T-helper 1 cell treated with Interleukin-12 subunit alpha and Interleukin-12 subunit beta and Interleukin-4 antibody, amounts not matched to agents 30 μg/mL and 1 μg/mL, for 36 hours (primary cell): ENCODE data around the gene RPTOR.

ENCODE experiments used
- H3K27ac Mint-ChIP-seq: one replicate; pipeline ENCODE4 v1.8.0; 2021; ENCODE audit warnings: mild to moderate bottlenecking, mixed read lengths
- H3K27me3 Mint-ChIP-seq: one replicate; pipeline ENCODE4 v1.8.0; 2021; ENCODE audit warnings: low read depth, mixed read lengths
- H3K36me3 Mint-ChIP-seq: one replicate; pipeline ENCODE4 v1.8.0; 2021; ENCODE audit warnings: low read depth, mixed read lengths
- H3K4me1 Mint-ChIP-seq: one replicate; pipeline ENCODE4 v1.8.0; 2021; ENCODE audit warnings: low read depth, mixed read lengths
- H3K4me3 Mint-ChIP-seq: one replicate; pipeline ENCODE4 v1.8.0; 2021; ENCODE audit warnings: mild to moderate bottlenecking, moderate library complexity, mixed read lengths
- H3K9me3 Mint-ChIP-seq: one replicate; pipeline ENCODE4 v1.8.0; 2021; ENCODE audit warnings: mixed read lengths

The RPTOR gene

GRCh38 chr17:80827646-80828643 is 283.3 kb downstream of the RPTOR start:
- Mint-ChIP-seq H3K4me3 (no peak overlapping the region), H3K27me3 (no peaks in the 10 kb centered on the region), H3K4me1 (peaks cover 51% of the 10 kb centered on the region), H3K36me3 (peaks cover 33% of the 10 kb centered on the region), H3K27ac (peak overlapping the region; percentile 57), H3K9me3 (no peaks in the 10 kb centered on the region)

- Mint-ChIP-seq H3K27ac (peak overlapping the region; percentile 76), H3K4me3 (no peak overlapping the region), H3K36me3 (peaks cover 30% of the 10 kb centered on the region), H3K9me3 (no peaks in the 10 kb centered on the region), H3K4me1 (peaks cover 55% of the 10 kb centered on the region), H3K27me3 (no peaks in the 10 kb centered on the region)
These were observed 284.7 kb downstream of the RPTOR start for GRCh38 chr17:80829166-80829813.

DNA sequence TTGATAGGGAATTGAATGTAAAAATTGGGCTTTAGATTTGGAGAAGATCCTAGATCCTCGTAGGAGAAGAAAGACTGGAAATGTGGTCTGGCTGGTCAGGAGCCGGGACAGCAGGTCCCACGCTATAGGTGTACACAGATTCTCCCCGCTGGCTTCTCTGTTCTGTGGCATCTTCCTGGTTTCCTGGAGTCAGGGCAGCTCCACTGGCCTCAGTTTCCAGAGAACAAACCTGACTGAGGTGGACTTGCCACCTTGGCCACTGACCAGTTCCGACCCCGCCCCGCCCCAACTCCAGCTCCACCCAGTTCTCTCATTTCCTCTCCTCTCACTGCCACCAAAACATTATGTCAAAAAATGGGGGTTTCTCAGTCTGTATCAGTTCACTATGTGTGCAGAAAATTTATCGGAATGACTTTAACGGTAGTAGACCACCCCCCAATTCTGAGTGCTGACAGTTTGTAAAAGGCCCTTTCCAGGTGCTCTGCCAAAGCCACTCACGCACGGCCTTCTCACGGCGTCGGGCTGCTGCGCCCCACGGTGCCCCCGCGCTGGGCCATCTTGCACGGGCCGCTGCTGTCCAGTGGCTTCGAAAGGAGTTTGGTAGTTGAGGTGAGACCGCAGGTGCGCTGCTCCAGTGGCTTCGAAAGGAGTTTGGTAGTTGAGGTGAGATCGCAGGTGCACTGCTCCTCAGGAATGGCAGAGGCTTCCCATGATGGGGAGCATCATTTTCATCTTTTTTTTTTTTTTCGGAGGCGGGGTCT is 285.6 kb downstream of the RPTOR start:
- no peaks in the 10 kb centered on the region for H3K9me3 Mint-ChIP-seq
- H3K27me3 Mint-ChIP-seq, result no peaks in the 10 kb centered on the region
- peak overlapping the region; percentile 76 for H3K27ac Mint-ChIP-seq
- no peak overlapping the region for H3K4me3 Mint-ChIP-seq
- H3K4me1 Mint-ChIP-seq, result peaks cover 62% of the 10 kb centered on the region
- H3K36me3 Mint-ChIP-seq, result peaks cover 30% of the 10 kb centered on the region

DNA sequence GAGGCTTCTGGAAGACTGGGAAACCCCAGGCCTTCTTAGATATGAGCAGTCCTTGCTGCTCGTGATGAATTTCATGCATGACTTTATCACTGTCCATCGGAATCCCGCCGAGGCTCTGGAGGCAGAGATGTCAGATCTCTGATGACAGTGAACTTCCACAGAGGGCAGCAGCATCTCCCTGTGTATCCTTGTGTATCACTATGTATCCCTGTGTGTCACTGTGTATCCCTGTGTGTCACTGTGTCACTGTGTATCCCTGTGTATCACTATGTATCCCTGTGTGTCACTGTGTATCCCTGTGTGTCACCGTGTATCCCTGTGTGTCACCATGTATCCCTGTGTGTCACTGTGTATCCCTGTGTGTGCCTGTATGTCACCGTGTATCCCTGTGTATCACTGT is 286.9 kb downstream of the RPTOR start:
- H3K36me3 Mint-ChIP-seq, result peaks cover 32% of the 10 kb centered on the region
- H3K27me3 Mint-ChIP-seq, result no peaks in the 10 kb centered on the region
- peak overlapping the region; percentile 79 for H3K4me3 Mint-ChIP-seq
- peaks cover 67% of the 10 kb centered on the region for H3K4me1 Mint-ChIP-seq
- H3K27ac Mint-ChIP-seq, result peak overlapping the region; percentile 94
- H3K9me3 Mint-ChIP-seq, result no peaks in the 10 kb centered on the region

DNA sequence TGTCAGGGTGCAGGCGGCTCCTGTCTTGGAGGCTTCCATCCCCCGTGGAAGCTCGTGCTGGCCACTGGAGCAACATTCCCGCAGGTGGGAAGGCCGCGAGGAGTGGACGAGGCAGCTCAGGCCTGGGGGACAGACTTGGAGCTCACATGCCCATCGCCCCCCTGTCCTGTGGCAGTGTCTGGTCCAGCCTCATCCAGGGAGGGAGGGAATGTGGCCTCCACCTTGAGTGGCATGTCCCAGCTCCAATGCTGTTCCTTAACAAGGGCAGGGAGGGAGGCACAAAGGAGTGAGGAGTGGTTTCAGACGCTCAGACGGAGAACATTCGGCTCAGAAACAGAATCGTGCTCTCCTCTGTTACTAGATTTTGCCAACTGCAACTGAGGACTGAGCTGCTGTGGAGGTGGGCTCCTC is 287.6 kb downstream of the RPTOR start:
- no peaks in the 10 kb centered on the region for H3K9me3 Mint-ChIP-seq
- H3K36me3 Mint-ChIP-seq, result peaks cover 29% of the 10 kb centered on the region
- H3K4me1 Mint-ChIP-seq, result peaks cover 63% of the 10 kb centered on the region
- no peaks in the 10 kb centered on the region for H3K27me3 Mint-ChIP-seq
- H3K4me3 Mint-ChIP-seq, result peak overlapping the region; percentile 79
- H3K27ac Mint-ChIP-seq, result peak overlapping the region; percentile 94

GRCh38 chr17:80832888-80833583 is 288.4 kb downstream of the RPTOR start:
- Mint-ChIP-seq H3K4me1 (peaks cover 59% of the 10 kb centered on the region), H3K27me3 (no peaks in the 10 kb centered on the region), H3K9me3 (no peaks in the 10 kb centered on the region), H3K27ac (peak overlapping the region; percentile 94), H3K4me3 (peak overlapping the region; percentile 79), H3K36me3 (peaks cover 28% of the 10 kb centered on the region)

- H3K27me3 Mint-ChIP-seq, result no peaks in the 10 kb centered on the region
- H3K4me1 Mint-ChIP-seq, result peaks cover 61% of the 10 kb centered on the region
- peak overlapping the region; percentile 94 for H3K27ac Mint-ChIP-seq
- H3K36me3 Mint-ChIP-seq, result peaks cover 34% of the 10 kb centered on the region
- H3K4me3 Mint-ChIP-seq, result peak overlapping the region; percentile 54
- no peaks in the 10 kb centered on the region for H3K9me3 Mint-ChIP-seq
These were observed 289.6 kb downstream of the RPTOR start for GRCh38 chr17:80833952-80834892.

- Mint-ChIP-seq H3K9me3 (no peaks in the 10 kb centered on the region), H3K4me3 (no peak overlapping the region), H3K27me3 (no peaks in the 10 kb centered on the region), H3K27ac (peak overlapping the region; percentile 56), H3K36me3 (peaks cover 34% of the 10 kb centered on the region), H3K4me1 (peaks cover 58% of the 10 kb centered on the region)
These were observed 290.2 kb downstream of the RPTOR start for GRCh38 chr17:80834893-80835275.

DNA sequence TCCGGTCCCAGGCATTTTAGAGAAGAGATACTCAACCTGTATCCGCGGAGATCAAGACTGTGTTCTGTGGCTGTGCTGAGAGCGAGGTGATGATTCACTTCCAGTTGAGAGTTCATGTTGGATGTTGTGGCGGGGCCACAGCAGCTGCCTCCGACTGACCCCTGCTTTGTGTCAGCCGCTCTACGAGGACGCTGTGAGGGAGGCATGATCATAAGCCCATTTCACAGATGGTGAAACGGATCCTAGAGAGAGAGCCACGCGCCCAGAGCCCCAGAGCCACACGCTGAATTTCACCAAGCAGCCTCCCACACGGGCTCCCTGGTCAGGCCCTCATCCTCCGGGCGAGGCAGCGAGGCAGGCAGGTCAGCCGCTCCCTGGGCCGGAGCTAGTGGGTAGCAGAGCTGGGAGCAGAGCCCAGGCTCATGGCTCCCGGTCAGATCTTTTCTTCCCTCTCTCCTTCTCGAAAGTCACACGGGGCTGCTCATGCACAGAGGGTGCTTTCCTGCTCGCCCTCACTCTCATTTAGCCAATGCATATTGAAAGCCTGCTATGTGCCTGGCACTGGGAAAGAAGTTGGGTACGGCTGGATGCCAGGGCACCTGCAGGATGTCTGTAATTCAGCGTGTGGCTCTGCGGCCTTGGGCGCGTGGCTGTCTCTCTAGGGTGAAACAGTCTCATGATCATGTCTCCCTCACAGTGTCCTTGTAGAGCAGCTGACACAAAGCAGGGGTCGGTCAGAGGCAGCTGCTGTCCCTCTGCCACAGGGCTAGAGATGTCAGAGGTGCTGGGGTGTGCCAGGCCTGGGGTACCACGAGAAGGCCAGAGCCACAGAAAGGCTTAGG is 291.4 kb downstream of the RPTOR start:
- no peaks in the 10 kb centered on the region for H3K27me3 Mint-ChIP-seq
- H3K4me1 Mint-ChIP-seq, result peaks cover 49% of the 10 kb centered on the region
- H3K4me3 Mint-ChIP-seq, result no peak overlapping the region
- H3K36me3 Mint-ChIP-seq, result peaks cover 27% of the 10 kb centered on the region
- peak overlapping the region; percentile 75 for H3K27ac Mint-ChIP-seq
- H3K9me3 Mint-ChIP-seq, result no peaks in the 10 kb centered on the region

DNA sequence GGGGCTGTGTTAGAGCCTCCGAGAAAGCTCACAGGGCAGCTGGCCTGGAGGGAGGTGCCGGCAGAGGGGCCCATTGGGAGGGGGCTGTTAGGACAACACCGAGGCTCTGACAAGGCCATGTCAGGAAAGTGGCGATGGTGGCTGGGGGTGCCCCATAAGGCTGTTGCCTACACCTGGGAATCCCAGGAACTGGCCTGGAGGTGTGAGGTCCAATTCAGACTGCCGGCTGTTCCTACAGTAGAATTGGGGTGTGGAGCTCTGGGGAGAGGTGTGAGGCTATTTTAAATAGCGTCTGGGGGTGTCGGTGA is 292.0 kb downstream of the RPTOR start:
- Mint-ChIP-seq H3K27ac (peak overlapping the region; percentile 31), H3K4me1 (peaks cover 43% of the 10 kb centered on the region), H3K27me3 (no peaks in the 10 kb centered on the region), H3K36me3 (peaks cover 24% of the 10 kb centered on the region), H3K4me3 (no peak overlapping the region), H3K9me3 (no peaks in the 10 kb centered on the region)

GRCh38 chr17:80836971-80837481 is 292.4 kb downstream of the RPTOR start:
- no peak overlapping the region for H3K4me3 Mint-ChIP-seq
- H3K27me3 Mint-ChIP-seq, result no peaks in the 10 kb centered on the region
- H3K4me1 Mint-ChIP-seq, result peaks cover 39% of the 10 kb centered on the region
- H3K9me3 Mint-ChIP-seq, result no peaks in the 10 kb centered on the region
- H3K36me3 Mint-ChIP-seq, result peaks cover 20% of the 10 kb centered on the region
- H3K27ac Mint-ChIP-seq, result peak overlapping the region; percentile 31

DNA sequence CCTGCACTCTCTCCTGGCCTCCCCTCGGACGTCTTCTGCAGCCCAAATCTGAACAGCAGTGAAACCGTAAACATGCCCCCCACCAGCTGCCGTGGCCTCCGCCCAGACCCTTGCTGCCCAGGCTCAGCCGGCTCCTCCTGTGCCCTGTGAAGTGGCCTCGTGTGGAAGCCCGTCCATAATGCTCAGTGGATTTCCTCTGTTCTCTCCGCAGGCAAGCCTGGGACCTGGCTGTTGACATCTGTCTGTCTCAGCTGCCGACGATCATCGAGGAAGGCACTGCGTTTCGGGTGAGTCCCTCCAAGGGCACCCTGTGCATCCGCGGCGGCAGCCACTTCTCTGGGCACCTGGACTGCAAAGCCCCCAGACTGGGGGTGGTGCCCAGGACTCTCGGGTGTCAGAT is 293.1 kb downstream of the RPTOR start:
- no peak overlapping the region for H3K27ac Mint-ChIP-seq
- peaks cover 23% of the 10 kb centered on the region for H3K36me3 Mint-ChIP-seq
- no peaks in the 10 kb centered on the region for H3K27me3 Mint-ChIP-seq
- H3K4me1 Mint-ChIP-seq, result peaks cover 33% of the 10 kb centered on the region
- no peak overlapping the region for H3K4me3 Mint-ChIP-seq
- no peaks in the 10 kb centered on the region for H3K9me3 Mint-ChIP-seq
